HEK293T (cell line): Measurements from ENCODE around the gene VASP.

ENCODE experiments used
- CTCF ChIA-PET: fragments of 350-600 bp; formaldehyde crosslinking; extraction: SDS; loops from one replicate; lab custom pipeline; 2021; ENCODE audit warnings: antibody characterized with exemption, inconsistent platforms; lab: Yijun Ruan, JAX
- POLR2A ChIA-PET: fragments of 350-600 bp; formaldehyde crosslinking; extraction: SDS; loops from one replicate; lab custom pipeline; 2020; ENCODE audit warnings: antibody characterized with exemption, inconsistent platforms; lab: Yijun Ruan, JAX
- DNase-seq: peaks from one replicate; pipeline ENCODE4 v3.0.0; 2012; ENCODE audit warnings: mixed read lengths; ENCODE audit errors: extremely low spot score
- ARNT ChIP-seq: fragments of 450-650 bp; IDR thresholded peaks from 2 replicates; pipeline ENCODE4 v1.6.1; 2017; ENCODE audit warnings: mild to moderate bottlenecking
- BHLHE40 ChIP-seq: fragments of 450-650 bp; IDR thresholded peaks from 2 replicates; pipeline ENCODE4 v1.6.1; 2016; ENCODE audit warnings: mild to moderate bottlenecking, moderate library complexity, borderline replicate concordance
- CTBP1 ChIP-seq: fragments of 450-650 bp; IDR thresholded peaks from 2 replicates; pipeline ENCODE4 v1.6.1; 2016; ENCODE audit warnings: borderline replicate concordance
- ELF4 ChIP-seq: fragments of 450-650 bp; IDR thresholded peaks from 2 replicates; pipeline ENCODE4 v1.6.1; 2017; ENCODE audit warnings: antibody characterized with exemption
- FOXA1 ChIP-seq: fragments of 450-650 bp; IDR thresholded peaks from 2 replicates; pipeline ENCODE4 v1.6.1; 2016; ENCODE audit warnings: mild to moderate bottlenecking
- FOXK2 ChIP-seq: fragments of 450-650 bp; IDR thresholded peaks from 2 replicates; pipeline ENCODE4 v1.6.1; 2016; ENCODE audit warnings: mild to moderate bottlenecking
- FOXM1 ChIP-seq: fragments of 450-650 bp; IDR thresholded peaks from 2 replicates; pipeline ENCODE4 v1.6.1; 2017; ENCODE audit warnings: mild to moderate bottlenecking, borderline replicate concordance
- HDGF ChIP-seq: fragments of 450-650 bp; IDR thresholded peaks from 2 replicates; pipeline ENCODE4 v1.6.1; 2017; ENCODE audit warnings: antibody characterized with exemption, borderline replicate concordance
- L3MBTL2 ChIP-seq: fragments of 450-650 bp; conservative IDR thresholded peaks from 2 replicates; pipeline ENCODE4 v1.6.1; 2016; ENCODE audit warnings: mild to moderate bottlenecking
- LEF1 ChIP-seq: fragments of 450-650 bp; IDR thresholded peaks from 2 replicates; pipeline ENCODE4 v1.6.1; 2017; ENCODE audit warnings: mild to moderate bottlenecking, borderline replicate concordance
- NFRKB ChIP-seq: fragments of 450-650 bp; IDR thresholded peaks from 2 replicates; pipeline ENCODE4 v1.6.1; 2016; ENCODE audit warnings: mild to moderate bottlenecking, moderate library complexity
- PKNOX1 ChIP-seq: fragments of 450-650 bp; IDR thresholded peaks from 2 replicates; pipeline ENCODE4 v1.6.1; 2016
- SP1 ChIP-seq: fragments of 450-650 bp; IDR thresholded peaks from 2 replicates; pipeline ENCODE4 v1.6.1; 2017
- SUZ12 ChIP-seq: fragments of 450-650 bp; IDR thresholded peaks from 2 replicates; pipeline ENCODE4 v1.6.1; 2016; ENCODE audit warnings: mild to moderate bottlenecking
- TARDBP ChIP-seq: fragments of 450-650 bp; IDR thresholded peaks from 2 replicates; pipeline ENCODE4 v1.6.1; 2016
- ZNF384 ChIP-seq: fragments of 450-650 bp; IDR thresholded peaks from 2 replicates; pipeline ENCODE4 v1.6.1; 2016

VASP gene

GRCh38 chr19:45547965-45548609 is 40.8 kb downstream of the VASP start:
- DNase-seq, result peak; percentile 22
- ChIA-PET CTCF (interaction anchor here (1.0 to 2.5 kb wide), 2 partner anchors 10 to 94 kb away, joined by 3 to 15 read pairs; no protein-coding TSS in a partner anchor), POLR2A (no interaction called here)
- no peak for TF ChIP-seq SP1
- peak; percentile 57 for TF ChIP-seq PKNOX1

GRCh38 chr19:45553464-45553863 is 46.2 kb downstream of the VASP start:
- ChIA-PET POLR2A (interaction anchor here (1.0 kb wide), 1 partner anchor 11 kb away, joined by 3 read pairs; no protein-coding TSS in a partner anchor), CTCF (interaction anchor here (1.0 kb wide), 1 partner anchor 89 kb away, joined by 3 read pairs; no protein-coding TSS in a partner anchor)
- no peak for TF ChIP-seq PKNOX1
- TF ChIP-seq ZNF384, result no peak
- no peak for TF ChIP-seq FOXA1
- TF ChIP-seq TARDBP, result no peak
- no peak for TF ChIP-seq FOXK2
- no peak for TF ChIP-seq FOXM1
- no peak for TF ChIP-seq SP1
- no peak for TF ChIP-seq LEF1
- no peak for TF ChIP-seq ELF4
- TF ChIP-seq L3MBTL2, result no peak
- TF ChIP-seq BHLHE40, result no peak
- TF ChIP-seq ARNT, result no peak
- no peak for TF ChIP-seq NFRKB
- no peak for TF ChIP-seq CTBP1
- TF ChIP-seq HDGF, result no peak
- no peak for TF ChIP-seq SUZ12
- peak; percentile 1 for DNase-seq

- POLR2A ChIA-PET, result interaction anchor here (1.0 kb wide), 1 partner anchor 12 kb away, joined by 3 read pairs; no protein-coding TSS in a partner anchor
- DNase-seq, result peak; percentile 2
- TF ChIP-seq SP1 (no peak), FOXK2 (no peak), PKNOX1 (no peak), LEF1 (no peak), ARNT (no peak), L3MBTL2 (no peak), HDGF (no peak), ZNF384 (no peak), SUZ12 (no peak), TARDBP (no peak), FOXM1 (no peak), FOXA1 (no peak), CTBP1 (no peak), ELF4 (no peak), BHLHE40 (no peak), NFRKB (no peak)
- CTCF ChIA-PET, result no interaction called here
These were observed 47.2 kb downstream of the VASP start for GRCh38 chr19:45554481-45554880.

GRCh38 chr19:45556835-45557234 is 49.6 kb downstream of the VASP start:
- TF ChIP-seq CTBP1 (no peak), FOXM1 (no peak), FOXA1 (no peak), SP1 (no peak)
- DNase-seq, result no peak
- POLR2A ChIA-PET, result no interaction called here
- CTCF ChIA-PET, result interaction anchor here (0.6 to 1.9 kb wide), 2 partner anchors 61 to 84 kb away, joined by 3 to 7 read pairs; no protein-coding TSS in a partner anchor

GRCh38 chr19:45558399-45558878 is 51.2 kb downstream of the VASP start:
- ChIA-PET CTCF (interaction anchor here (0.5 to 1.9 kb wide), 21 partner anchors 9 to 211 kb away, joined by 3 to 15 read pairs (median 4); partner anchors contain the start of genes OPA3 and SIX5), POLR2A (interaction anchor here (0.8 to 1.0 kb wide), 3 partner anchors 25 to 74 kb away, joined by 3 to 6 read pairs (median 4); no protein-coding TSS in a partner anchor)
- TF ChIP-seq L3MBTL2, result no peak
- no peak for TF ChIP-seq ARNT
- TF ChIP-seq FOXM1, result no peak
- no peak for TF ChIP-seq TARDBP
- no peak for TF ChIP-seq ZNF384
- TF ChIP-seq HDGF, result no peak
- no peak for TF ChIP-seq ELF4
- no peak for TF ChIP-seq SP1
- no peak for TF ChIP-seq SUZ12
- TF ChIP-seq BHLHE40, result no peak
- no peak for TF ChIP-seq FOXA1
- TF ChIP-seq PKNOX1, result no peak
- no peak for TF ChIP-seq FOXK2
- TF ChIP-seq LEF1, result no peak
- TF ChIP-seq NFRKB, result no peak
- no peak for TF ChIP-seq CTBP1
- peak; percentile 81 for DNase-seq
